B cell (primary cell): ENCODE measurements around the gene PRUNE2. TPM values are rescaled to one million over a fixed set of nuclear protein-coding genes. Genes with fewer than 3 reads are reported as not detected.

Experiments
- ATAC-seq: fragments of 200-7000 bp; cut with Tn5 transposase; one replicate; pipeline ENCODE4 v1.10.0; 2021; ENCODE audit warnings: low read depth, mild to moderate bottlenecking, moderate number of reproducible peaks, moderate library complexity
- CTCF ChIA-PET: fragments of 350-600 bp; sonication (Branson Sonifier 250); formaldehyde crosslinking; loops from one replicate; lab custom pipeline; 2021; ENCODE audit warnings: antibody characterized with exemption, inconsistent platforms; lab: Charles Lee
- POLR2A ChIA-PET: fragments of 350-600 bp; sonication (Branson Sonifier 250); formaldehyde crosslinking; loops from one replicate; lab custom pipeline; 2021; ENCODE audit warnings: antibody characterized with exemption; lab: Charles Lee
- DNase-seq: peaks from one replicate; pipeline ENCODE4 v3.0.0; 2013
- H2AFZ ChIP-seq: 2 replicates; pipeline ENCODE4 v1.6.1; 2012; ENCODE audit warnings: mild to moderate bottlenecking, low read depth, low read length; ENCODE audit not compliant: insufficient read depth, poor library complexity, severe bottlenecking
- H3K27ac ChIP-seq, 2 donors: 1 replicate in 1 of 2; 2 replicates in 1 of 2; pipeline ENCODE4 v1.5.1; 2012 to 2013; ENCODE audit warnings: low read length in 2 of 2, mild to moderate bottlenecking in 2 of 2, moderate library complexity in 1 of 2
- H3K27me3 ChIP-seq, 4 experiments: fragments of 200-600 bp in 1 of 4; sonication (generic) in 1 of 4; replicated peaks in 1 of 4; 1 replicate in 2 of 4; 2 replicates in 2 of 4; pipeline versions ENCODE4 v1.6.1 to v1.7.0; 2013 to 2016; ENCODE audit warnings: low read length in 3 of 4, mild to moderate bottlenecking in 2 of 4, mixed read lengths in 1 of 4, moderate library complexity in 1 of 4; ENCODE audit not compliant: insufficient read depth in 4 of 4, control insufficient read depth in 3 of 4; ENCODE audit errors: control extremely low read depth in 1 of 4
- H3K36me3 ChIP-seq, 2 experiments: replicated peaks in 1 of 2; 1 replicate in 1 of 2; 2 replicates in 1 of 2; pipeline versions ENCODE4 v1.6.1 to v1.7.1; 2013; ENCODE audit warnings: low read length in 1 of 2; ENCODE audit not compliant: insufficient read depth in 2 of 2, control insufficient read depth in 1 of 2; ENCODE audit errors: control extremely low read depth in 1 of 2, extremely low read depth in 1 of 2
- H3K4me1 ChIP-seq, 2 donors: fragments of 200-600 bp in 1 of 2; sonication (generic) in 1 of 2; 1 replicate in 1 of 2; 2 replicates in 1 of 2; pipeline versions ENCODE4 v1.5.1 to v1.6.1; 2013 to 2017; ENCODE audit warnings: low read length in 2 of 2; ENCODE audit not compliant: control insufficient read depth in 2 of 2, insufficient read depth in 2 of 2
- H3K4me2 ChIP-seq: replicated peaks from 2 replicates; pipeline ENCODE3; 2012; ENCODE audit warnings: mild to moderate bottlenecking, low read depth, low read length; ENCODE audit not compliant: poor library complexity, severe bottlenecking
- H3K4me3 ChIP-seq, 5 experiments: fragments of 200-600 bp in 1 of 5; sonication (generic) in 1 of 5; 1 replicate in 3 of 5; 2 replicates in 2 of 5; pipeline versions ENCODE4 v1.5.1 to v1.7.0; 2011 to 2016; ENCODE audit warnings: low read length in 4 of 5, mild to moderate bottlenecking in 4 of 5, low read depth in 2 of 5, control low read depth in 1 of 5, moderate library complexity in 1 of 5; ENCODE audit not compliant: insufficient read depth in 1 of 5; ENCODE audit errors: control extremely low read depth in 1 of 5, extremely low read depth in 1 of 5
- H3K79me2 ChIP-seq: fragments of 200-600 bp; sonication (generic); one replicate; pipeline ENCODE4 v1.6.0; 2016; ENCODE audit warnings: low read length; ENCODE audit not compliant: control insufficient read depth, insufficient read depth
- H3K9ac ChIP-seq: fragments of 200-600 bp; sonication (generic); 2 replicates; pipeline ENCODE4 v1.6.1; 2017; ENCODE audit warnings: mild to moderate bottlenecking, low read length, moderate library complexity
- H3K9me3 ChIP-seq, 3 donors: one replicate each; pipeline versions ENCODE4 v1.6.1 to v1.7.1; 2013; ENCODE audit warnings: low read length in 2 of 3; ENCODE audit not compliant: control insufficient read depth in 2 of 3, insufficient read depth in 1 of 3; ENCODE audit errors: control extremely low read depth in 1 of 3
- H4K20me1 ChIP-seq: 2 replicates; pipeline ENCODE4 v1.6.0; 2012; ENCODE audit warnings: mild to moderate bottlenecking, low read length; ENCODE audit not compliant: insufficient read depth, control insufficient read depth, poor library complexity, severe bottlenecking
- H3K27ac Mint-ChIP-seq: one replicate; pipeline ENCODE4 v1.8.0; 2021; ENCODE audit warnings: mixed read lengths
- H3K27me3 Mint-ChIP-seq: one replicate; pipeline ENCODE4 v1.8.0; 2021; ENCODE audit warnings: mixed read lengths
- H3K4me1 Mint-ChIP-seq: one replicate; pipeline ENCODE4 v1.8.0; 2021; ENCODE audit warnings: mixed read lengths
- H3K4me3 Mint-ChIP-seq: one replicate; pipeline ENCODE4 v1.8.0; 2021; ENCODE audit warnings: mixed read lengths
- H3K9me3 Mint-ChIP-seq: one replicate; pipeline ENCODE4 v1.8.0; 2022; ENCODE audit warnings: mixed read lengths; ENCODE audit not compliant: insufficient read depth
- CTCF ChIP-seq: fragments of 200-600 bp; IDR thresholded peaks from one replicate; pipeline ENCODE4 v1.8.0; 2022; ENCODE audit warnings: antibody characterized with exemption, mild to moderate bottlenecking
- EZH2 ChIP-seq: IDR thresholded peaks from 2 replicates; pipeline ENCODE4 v1.6.1; 2012; ENCODE audit warnings: borderline replicate concordance, low read depth, mild to moderate bottlenecking, moderate library complexity, low read length; ENCODE audit not compliant: insufficient read depth, poor library complexity, severe bottlenecking
- WGBS: methylation state at CpG from one replicate; pipeline ENCODE4 v1.1.5; 2013; ENCODE audit warnings: missing lambda C conversion rate; ENCODE audit not compliant: insufficient coverage; 5-methylcytosine and 5-hydroxymethylcytosine counted together
- intact Hi-C: fragments of 100-400 bp; cut with micrococcal nuclease; formaldehyde crosslinking; loops from one replicate; pipeline ENCODE4 v1.10.0; 2022
- polyA plus RNA-seq: library from polyadenylated mRNA; depleted of rRNA; stranded (reverse); fragments of >200 nt; gene quantifications from 2 replicates; pipeline ENCODE4 v1.2.3, GENCODE V29; 2012
- total RNA-seq, 2 donors: library from RNA; stranded (reverse); fragments of 120-200 nt in 1 of 2; gene quantifications; 1 replicate in 1 of 2; 2 replicates in 1 of 2; pipeline versions ENCODE4 v1.2.3 to v1.2.4, GENCODE V29; 2013 to 2022

PRUNE2 gene
- total and polyA plus RNA-seq, 2 donors (not counting 1 experiment from before 2014, with no cell fraction given): 0.12 TPM; not detected in 1

DNA sequence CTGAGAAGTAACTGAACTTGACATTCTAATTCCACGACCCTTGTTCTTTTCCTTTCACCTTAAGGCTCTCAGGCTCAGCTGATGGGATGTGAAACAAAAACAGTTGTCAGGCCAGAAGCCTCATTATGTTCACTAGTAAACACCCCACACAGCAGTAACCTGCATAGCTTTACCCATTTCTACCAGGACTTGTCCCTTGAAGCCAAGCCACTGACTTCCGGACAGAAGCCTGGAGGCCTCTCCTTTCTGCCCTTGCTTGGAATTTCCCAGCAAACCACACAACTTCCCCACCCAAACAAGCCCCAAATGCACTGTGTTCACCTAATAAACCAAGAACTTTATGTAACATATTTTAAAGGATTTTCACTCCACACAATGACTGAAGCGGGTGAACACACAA lies 19.6 kb downstream of the PRUNE2 start:
- Histone ChIP-seq H3K27me3 (peaks cover 0 to 4% (median 2%) of the 10 kb centered on the region in 4 experiments), H3K4me1 (peaks cover 0 to 6% of the 10 kb centered on the region in 2 donors), H3K27ac (no peak overlapping the region), H3K4me2 (no peak overlapping the region), H3K36me3 (no peaks in the 10 kb centered on the region), H3K9ac (no peak overlapping the region), H2AFZ (no peak overlapping the region), H3K4me3 (no peak overlapping the region), H4K20me1 (no peaks in the 10 kb centered on the region), H3K9me3 (no peaks in the 10 kb centered on the region), H3K79me2 (no peaks in the 10 kb centered on the region)
- H3K4me3 Mint-ChIP-seq: no peak overlapping the region
- ATAC-seq (no peak), DNase-seq (no peak)
- CTCF ChIA-PET: no interaction called here
- peaks cover 18% of the 10 kb centered on the region for H3K4me1 Mint-ChIP-seq
- no peak overlapping the region for H3K27ac Mint-ChIP-seq
- no peaks in the 10 kb centered on the region for H3K9me3 Mint-ChIP-seq
- WGBS: 92% methylated on average over 2 of the region's 3 CpGs
- intact Hi-C loops: no loop called here
- TF ChIP-seq CTCF: no peak
- TF ChIP-seq EZH2: no peak
- POLR2A ChIA-PET: no interaction called here
- no peaks in the 10 kb centered on the region for H3K27me3 Mint-ChIP-seq

- no peak overlapping the region for H3K9ac ChIP-seq
Measured at GRCh38 chr9:76884823-76885222, 21.1 kb downstream of the PRUNE2 start.

More at GRCh38 chr9:76884823-76885222, 21.1 kb downstream of the PRUNE2 start:
- no CpG with 5 or more reads among the region's 1 CpG for WGBS
- peaks cover 18% of the 10 kb centered on the region for H3K4me1 Mint-ChIP-seq
- no peaks in the 10 kb centered on the region for H4K20me1 ChIP-seq
- no peaks in the 10 kb centered on the region for H3K9me3 Mint-ChIP-seq
- H3K79me2 ChIP-seq: no peaks in the 10 kb centered on the region
- H3K4me3 Mint-ChIP-seq: no peak overlapping the region
- no peaks in the 10 kb centered on the region for H3K27me3 Mint-ChIP-seq
- POLR2A ChIA-PET: no interaction called here
- no peak for ATAC-seq
- H2AFZ ChIP-seq: no peak overlapping the region
- no peak for DNase-seq
- H3K27ac Mint-ChIP-seq: no peak overlapping the region
- no peaks in the 10 kb centered on the region for H3K9me3 ChIP-seq
- H3K4me2 ChIP-seq: no peak overlapping the region
- intact Hi-C loops: no loop called here
- peaks cover 0 to 6% of the 10 kb centered on the region in 2 donors for H3K4me1 ChIP-seq
- no peaks in the 10 kb centered on the region for H3K36me3 ChIP-seq
- H3K27me3 ChIP-seq: peaks cover 0 to 4% (median 2%) of the 10 kb centered on the region in 4 experiments
- no peak overlapping the region for H3K4me3 ChIP-seq
- no peak overlapping the region for H3K27ac ChIP-seq
- CTCF ChIA-PET: no interaction called here
- TF ChIP-seq EZH2 (no peak), CTCF (no peak)
